A549 (cell line): Measurements from ENCODE around the gene SPAG7. TPM values are rescaled to one million over a fixed set of nuclear protein-coding genes. Genes with fewer than 3 reads are reported as not detected.
A peak's percentile ranks its signal among the peaks of the same experiment; 100 is the strongest.

Source experiments
- ATAC-seq, 2 experiments: fragments of 200-7000 bp in 1 of 2; fragments of >200 bp in 1 of 2; cut with Nextera tagmentation in 1 of 2; cut with Tn5 transposase in 1 of 2; 3 replicates each; pipeline versions ENCODE4 v1.8.0 to v1.9.1; 2018 to 2020; ENCODE audit warnings: mild to moderate bottlenecking in 1 of 2, moderate library complexity in 1 of 2
- CTCF ChIA-PET: fragments of 300-600 bp; sonication (Branson Sonifier 250); formaldehyde crosslinking; extraction: SDS; loops from one replicate; lab custom pipeline; 2021; ENCODE audit warnings: antibody characterized with exemption, inconsistent platforms; lab: Yijun Ruan, JAX
- POLR2A ChIA-PET: fragments of 350-600 bp; formaldehyde crosslinking; extraction: SDS; loops from one replicate; lab custom pipeline; 2021; ENCODE audit warnings: antibody characterized with exemption, inconsistent platforms; lab: Yijun Ruan, JAX
- DNase-seq, 2 experiments: peaks; one replicate each; pipeline versions ENCODE4 v3.0.0 to v3.0.0-alpha.2; 2011 to 2016; ENCODE audit warnings: low read depth in 1 of 2, low spot score in 1 of 2
- FAIRE-seq: peaks from 2 replicates; lab custom pipeline; 2011; peaks lifted over from hg19 to GRCh38; lab: Jason Lieb, UNC
- H3K27ac ChIP-seq, 2 experiments: fragments of >200 bp; sonication (Bioruptor Twin); formaldehyde crosslinking; 3 replicates each; pipeline ENCODE4 v1.5.1; 2016 to 2017
- H3K4me1 ChIP-seq: fragments of >200 bp; sonication (Bioruptor Twin); formaldehyde crosslinking; 3 replicates; pipeline ENCODE4 v1.6.1; 2016
- H3K4me2 ChIP-seq: fragments of >200 bp; sonication (Bioruptor Twin); formaldehyde crosslinking; 3 replicates; pipeline ENCODE4 v1.6.1; 2016
- H3K4me3 ChIP-seq: fragments of >200 bp; sonication (Bioruptor Twin); formaldehyde crosslinking; 3 replicates; pipeline ENCODE4 v1.5.1; 2016
- H3K9me3 ChIP-seq: fragments of >200 bp; sonication (Bioruptor Twin); formaldehyde crosslinking; 3 replicates; pipeline ENCODE4 v1.6.1; 2016
- BCL3 ChIP-seq: fragments of >200 bp; sonication (Bioruptor Twin); formaldehyde crosslinking; IDR thresholded peaks from 3 replicates; pipeline ENCODE4 v1.6.1; 2016
- CHD2 ChIP-seq: fragments of 150-350 bp; IDR thresholded peaks from 2 replicates; pipeline ENCODE4 v1.6.1; 2014; ENCODE audit warnings: low read length; ENCODE audit not compliant: partially characterized antibody
- CHD4 ChIP-seq: fragments of 200-600 bp; sonication (generic); IDR thresholded peaks from 2 replicates; pipeline ENCODE4 v1.6.1; 2016; ENCODE audit warnings: antibody characterized with exemption, mild to moderate bottlenecking, borderline replicate concordance
- EHMT2 ChIP-seq: fragments of 200-600 bp; sonication (generic); IDR thresholded peaks from 2 replicates; pipeline ENCODE4 v1.6.1; 2016; ENCODE audit warnings: antibody characterized with exemption, low read depth, mild to moderate bottlenecking, moderate library complexity
- ESRRA ChIP-seq: fragments of 150-350 bp; IDR thresholded peaks from 2 replicates; pipeline ENCODE4 v1.6.1; 2014; ENCODE audit warnings: mild to moderate bottlenecking, low read length, borderline replicate concordance
- FOXS1 ChIP-seq: fragments of 250-450 bp; sonication (Bioruptor Pico); IDR thresholded peaks from 2 replicates; pipeline ENCODE4 v1.5.0; 2020; ENCODE audit warnings: mild to moderate bottlenecking, moderate library complexity
- GATA3 ChIP-seq: IDR thresholded peaks from 2 replicates; pipeline ENCODE4 v1.6.1; 2012; ENCODE audit warnings: borderline replicate concordance
- HEYL ChIP-seq: fragments of 250-450 bp; sonication (Bioruptor Pico); IDR thresholded peaks from 2 replicates; pipeline ENCODE4 v1.8.0; 2021; ENCODE audit warnings: mild to moderate bottlenecking, moderate library complexity
- HOXA7 ChIP-seq: fragments of 250-450 bp; sonication (Bioruptor Pico); IDR thresholded peaks from 2 replicates; pipeline ENCODE4 v1.5.0; 2020; ENCODE audit warnings: mild to moderate bottlenecking, moderate library complexity
- HOXB5 ChIP-seq: fragments of 250-450 bp; sonication (Bioruptor Pico); IDR thresholded peaks from 2 replicates; pipeline ENCODE4 v1.5.0; 2020; ENCODE audit warnings: mild to moderate bottlenecking, moderate library complexity
- JUN ChIP-seq, 2 experiments: fragments of >200 bp; sonication (Bioruptor Twin); formaldehyde crosslinking; IDR thresholded peaks; 2 replicates in 1 of 2; 3 replicates in 1 of 2; pipeline ENCODE4 v1.6.1; 2016 to 2017
- JUNB ChIP-seq: fragments of >200 bp; sonication (Bioruptor Twin); formaldehyde crosslinking; IDR thresholded peaks from 2 replicates; pipeline ENCODE4 v1.6.1; 2016
- KDM1A ChIP-seq: fragments of 200-600 bp; sonication (generic); IDR thresholded peaks from 2 replicates; pipeline ENCODE4 v1.6.1; 2016; ENCODE audit warnings: low read depth, mild to moderate bottlenecking
- NFE2L2 ChIP-seq: fragments of 150-350 bp; conservative IDR thresholded peaks from 2 replicates; pipeline ENCODE4 v1.6.1; 2014; ENCODE audit warnings: low read length
- NR3C1 ChIP-seq: fragments of >200 bp; sonication (Bioruptor Twin); formaldehyde crosslinking; IDR thresholded peaks from 3 replicates; pipeline ENCODE4 v1.6.1; 2017
- PHF8 ChIP-seq: fragments of 200-600 bp; sonication (generic); IDR thresholded peaks from 2 replicates; pipeline ENCODE4 v1.6.1; 2016; ENCODE audit warnings: low read depth, mild to moderate bottlenecking, antibody characterized with exemption, moderate library complexity, borderline replicate concordance
- POLR2A ChIP-seq: IDR thresholded peaks from 2 replicates; pipeline ENCODE4 v1.6.1; 2012; ENCODE audit warnings: mild to moderate bottlenecking, low read length
- POLR2AphosphoS2 ChIP-seq: conservative IDR thresholded peaks from 2 replicates; pipeline ENCODE4 v1.6.1; 2012; ENCODE audit warnings: low read length, improper control_type of control experiment, inconsistent platforms
- RARB ChIP-seq: fragments of 250-450 bp; sonication (Bioruptor Pico); IDR thresholded peaks from 2 replicates; pipeline ENCODE4 v1.8.0; 2021; ENCODE audit warnings: mild to moderate bottlenecking, moderate library complexity
- RFX5 ChIP-seq: fragments of 450-650 bp; IDR thresholded peaks from 2 replicates; pipeline ENCODE4 v1.7.1; 2014; ENCODE audit warnings: antibody characterized with exemption, mild to moderate bottlenecking, moderate library complexity
- SREBF2 ChIP-seq: fragments of 450-650 bp; IDR thresholded peaks from 2 replicates; pipeline ENCODE4 v1.6.1; 2014; ENCODE audit warnings: mild to moderate bottlenecking, moderate library complexity
- TFCP2L1 ChIP-seq: fragments of 250-450 bp; sonication (Bioruptor Pico); IDR thresholded peaks from 2 replicates; pipeline ENCODE4 v1.5.0; 2021; ENCODE audit warnings: mild to moderate bottlenecking
- TP53 ChIP-seq: fragments of 250-450 bp; sonication (Bioruptor Pico); IDR thresholded peaks from 2 replicates; pipeline ENCODE4 v1.5.0; 2021; ENCODE audit warnings: mild to moderate bottlenecking, moderate library complexity
- ZNF302 ChIP-seq: fragments of 250-450 bp; sonication (Bioruptor Pico); IDR thresholded peaks from 2 replicates; pipeline ENCODE4 v1.9.0; 2021; ENCODE audit warnings: inconsistent platforms, mild to moderate bottlenecking, moderate library complexity
- WGBS: methylation state at CpG from one replicate; pipeline ENCODE4 v1.1.6; 2017; ENCODE audit errors: missing lambda C conversion rate; 5-methylcytosine and 5-hydroxymethylcytosine counted together
- polyA plus RNA-seq, 4 experiments: library from polyadenylated mRNA; depleted of rRNA in 3 of 4; stranded (reverse); fragments of >200 nt; fragmentation: RNase III in 1 of 4; extraction: RNeasy Plus Mini Kit Qiagen cat#74134 plus additional on column Dnase treatment in 1 of 4; gene quantifications; 2 replicates in 3 of 4; 3 replicates in 1 of 4; pipeline ENCODE4 v1.2.3, GENCODE V29; 2011 to 2017
- TF ChIP-seq, protein P1 (sequence below): fragments of 450-650 bp; IDR thresholded peaks from 2 replicates; pipeline ENCODE4 v1.6.1; 2014; ENCODE audit warnings: antibody characterized with exemption
- TF ChIP-seq, protein P2 (sequence below): fragments of 250-450 bp; sonication (Bioruptor Pico); IDR thresholded peaks from 2 replicates; pipeline ENCODE4 v1.5.0; 2021; ENCODE audit warnings: mild to moderate bottlenecking, moderate library complexity, borderline replicate concordance
- TF ChIP-seq, protein P3 (sequence below): fragments of 250-450 bp; sonication (Bioruptor Pico); IDR thresholded peaks from 2 replicates; pipeline ENCODE4 v1.5.0; 2020; ENCODE audit warnings: low read depth, mild to moderate bottlenecking, moderate library complexity
- TF ChIP-seq, protein P4 (sequence below): fragments of 150-350 bp; IDR thresholded peaks from 2 replicates; pipeline ENCODE4 v1.6.1; 2014; ENCODE audit warnings: low read depth, mild to moderate bottlenecking, low read length

Gene SPAG7
- polyA plus RNA-seq, 2 of the 4 experiments (the other 2 are of a cell fraction), result 94.9 to 102 TPM

DNA sequence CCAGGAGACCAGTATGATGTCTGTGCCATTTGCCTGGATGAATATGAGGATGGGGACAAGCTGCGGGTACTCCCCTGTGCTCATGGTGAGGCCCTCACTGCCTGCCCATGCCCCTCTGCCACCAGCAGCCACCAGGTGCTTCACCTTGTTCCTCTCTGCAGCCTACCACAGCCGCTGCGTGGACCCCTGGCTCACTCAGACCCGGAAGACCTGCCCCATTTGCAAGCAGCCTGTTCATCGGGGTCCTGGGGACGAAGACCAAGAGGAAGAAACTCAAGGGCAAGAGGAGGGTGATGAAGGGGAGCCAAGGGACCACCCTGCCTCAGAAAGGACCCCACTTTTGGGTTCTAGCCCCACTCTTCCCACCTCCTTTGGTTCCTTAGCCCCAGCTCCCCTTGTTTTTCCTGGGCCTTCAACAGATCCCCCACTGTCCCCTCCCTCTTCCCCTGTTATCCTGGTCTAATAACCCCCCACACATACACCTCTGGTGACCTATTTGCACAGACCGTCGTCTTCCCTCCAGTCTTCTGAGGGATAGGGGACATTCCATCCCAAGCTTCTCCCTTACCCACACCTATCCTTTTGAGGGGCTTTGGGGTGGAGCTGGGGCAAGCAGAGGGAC is 23.0 kb downstream of the SPAG7 start (continued):
- TF ChIP-seq RARB (CRISPR knock-in tag) (peak; percentile 86), RFX5 (no peak), SREBF2 (no peak), ZNF302 (CRISPR knock-in tag) (no peak), TP53 (peak; percentile 81), JUNB (no peak), ESRRA (0 out of 2 replicates have a peak, but pooled peaks have one; percentile 27)

DNA sequence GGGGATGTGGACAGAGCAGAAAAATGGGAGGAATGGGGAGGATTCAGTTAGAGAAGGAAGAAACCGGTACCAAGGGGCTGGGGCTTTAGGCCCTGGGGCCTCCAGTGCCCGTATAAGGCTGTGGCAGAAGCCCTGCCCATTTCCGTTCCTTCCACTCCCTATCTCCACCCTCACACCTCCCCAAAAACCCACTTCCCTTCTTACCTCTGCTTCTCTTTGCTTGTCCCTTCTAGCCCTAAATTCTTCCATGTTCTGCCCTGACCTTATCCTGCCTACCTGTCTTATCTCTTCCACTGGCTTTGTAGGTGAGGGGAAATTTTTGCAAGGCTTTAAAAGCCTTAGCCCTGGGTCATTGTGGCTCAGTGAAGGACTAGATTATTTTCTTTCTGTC is 23.5 kb downstream of the SPAG7 start:
- ChIA-PET POLR2A (interaction anchor here (5.3 kb wide), 1 partner anchor 23 kb away, joined by 67 read pairs; the partner anchor contains the start of gene SPAG7), CTCF (interaction anchor here (2.6 to 3.7 kb wide), 2 partner anchors 35 to 43 kb away, joined by 11 to 17 read pairs; partner anchors contain the start of gene CAMTA2)
- no peak for FAIRE-seq
- WGBS, result 63% methylated on average over 3 of the region's 3 CpGs
- Histone ChIP-seq H3K27ac (peak overlapping the region in 1 of 2 experiments; percentile 99; a peak in 3 of 6 replicates), H3K9me3 (no peaks in the 10 kb centered on the region), H3K4me1 (peaks cover 55% of the 10 kb centered on the region), H3K4me2 (peak overlapping the region; percentile 99), H3K4me3 (no peak overlapping the region)
- no peak for TF ChIP-seq PHF8
- TF ChIP-seq, protein P1, sequence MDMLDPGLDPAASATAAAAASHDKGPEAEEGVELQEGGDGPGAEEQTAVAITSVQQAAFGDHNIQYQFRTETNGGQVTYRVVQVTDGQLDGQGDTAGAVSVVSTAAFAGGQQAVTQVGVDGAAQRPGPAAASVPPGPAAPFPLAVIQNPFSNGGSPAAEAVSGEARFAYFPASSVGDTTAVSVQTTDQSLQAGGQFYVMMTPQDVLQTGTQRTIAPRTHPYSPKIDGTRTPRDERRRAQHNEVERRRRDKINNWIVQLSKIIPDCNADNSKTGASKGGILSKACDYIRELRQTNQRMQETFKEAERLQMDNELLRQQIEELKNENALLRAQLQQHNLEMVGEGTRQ, result no peak
- TF ChIP-seq RARB (CRISPR knock-in tag), result no peak; the same call in 1 of the 2 replicates
- 0 out of 2 replicates have a peak, but pooled peaks have one; percentile 10 for TF ChIP-seq GATA3
- no peak for TF ChIP-seq NR3C1
- TF ChIP-seq JUN (IDR thresholded peaks at IDR 0.05), result no peak
- TF ChIP-seq EHMT2, result no peak
- TF ChIP-seq, protein P2, sequence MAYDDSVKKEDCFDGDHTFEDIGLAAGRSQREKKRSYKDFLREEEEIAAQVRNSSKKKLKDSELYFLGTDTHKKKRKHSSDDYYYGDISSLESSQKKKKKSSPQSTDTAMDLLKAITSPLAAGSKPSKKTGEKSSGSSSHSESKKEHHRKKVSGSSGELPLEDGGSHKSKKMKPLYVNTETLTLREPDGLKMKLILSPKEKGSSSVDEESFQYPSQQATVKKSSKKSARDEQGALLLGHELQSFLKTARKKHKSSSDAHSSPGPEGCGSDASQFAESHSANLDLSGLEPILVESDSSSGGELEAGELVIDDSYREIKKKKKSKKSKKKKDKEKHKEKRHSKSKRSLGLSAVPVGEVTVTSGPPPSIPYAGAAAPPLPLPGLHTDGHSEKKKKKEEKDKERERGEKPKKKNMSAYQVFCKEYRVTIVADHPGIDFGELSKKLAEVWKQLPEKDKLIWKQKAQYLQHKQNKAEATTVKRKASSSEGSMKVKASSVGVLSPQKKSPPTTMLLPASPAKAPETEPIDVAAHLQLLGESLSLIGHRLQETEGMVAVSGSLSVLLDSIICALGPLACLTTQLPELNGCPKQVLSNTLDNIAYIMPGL, result no peak
- no peak for TF ChIP-seq KDM1A
- TF ChIP-seq JUNB, result no peak
- no peak for TF ChIP-seq NFE2L2
- peak; percentile 70 for TF ChIP-seq TFCP2L1 (CRISPR knock-in tag)
- TF ChIP-seq, protein P3, sequence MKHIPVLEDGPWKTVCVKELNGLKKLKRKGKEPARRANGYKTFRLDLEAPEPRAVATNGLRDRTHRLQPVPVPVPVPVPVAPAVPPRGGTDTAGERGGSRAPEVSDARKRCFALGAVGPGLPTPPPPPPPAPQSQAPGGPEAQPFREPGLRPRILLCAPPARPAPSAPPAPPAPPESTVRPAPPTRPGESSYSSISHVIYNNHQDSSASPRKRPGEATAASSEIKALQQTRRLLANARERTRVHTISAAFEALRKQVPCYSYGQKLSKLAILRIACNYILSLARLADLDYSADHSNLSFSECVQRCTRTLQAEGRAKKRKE (CRISPR knock-in tag), result no peak
- TF ChIP-seq CHD2, result no peak
- no peak for ATAC-seq
- no peak for DNase-seq

DNA sequence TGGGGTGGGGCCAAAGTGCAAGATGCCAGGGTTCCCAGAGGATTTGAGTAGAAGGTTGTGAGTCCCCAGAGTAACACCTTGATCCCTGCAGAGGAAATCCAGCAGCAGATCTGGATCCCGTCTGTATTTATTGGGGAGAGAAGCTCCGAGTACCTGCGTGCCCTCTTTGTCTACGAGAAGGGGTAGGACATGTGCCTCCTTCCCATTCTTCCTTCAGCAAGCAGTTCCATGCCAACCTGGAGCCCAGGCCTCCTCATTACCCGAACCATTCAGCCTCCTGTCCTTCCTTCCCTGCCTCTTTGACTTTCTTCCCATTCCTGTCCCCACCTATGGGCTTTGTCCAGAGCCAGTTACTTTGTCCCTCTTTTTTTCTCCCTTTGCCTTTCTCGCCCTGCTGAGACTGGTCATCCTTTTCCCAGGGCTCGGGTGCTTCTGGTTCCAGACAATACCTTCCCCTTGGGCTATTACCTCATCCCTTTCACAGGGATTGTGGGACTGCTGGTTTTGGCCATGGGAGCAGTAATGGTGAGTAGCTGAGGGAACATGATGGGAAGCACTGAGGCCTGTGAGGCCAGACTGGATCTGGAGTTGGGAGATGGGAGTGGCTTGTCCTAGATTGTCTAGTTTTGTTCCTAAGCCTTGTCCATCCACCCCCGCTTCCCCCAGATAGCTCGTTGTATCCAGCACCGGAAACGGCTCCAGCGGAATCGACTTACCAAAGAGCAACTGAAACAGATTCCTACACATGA is 24.7 kb downstream of the SPAG7 start:
- WGBS, result 85% methylated on average over 13 of the region's 13 CpGs
- DNase-seq (no peak), FAIRE-seq (no peak), ATAC-seq (no peak)
- H3K4me2 ChIP-seq, result 0 out of 3 replicates have a peak overlapping the region, but pooled peaks have one; percentile 1
- H3K27ac ChIP-seq, result 0 out of 6 replicates have a peak overlapping the region, but pooled peaks of 1 of the 2 experiments have one; percentile 5
- H3K4me1 ChIP-seq, result peaks cover 65% of the 10 kb centered on the region
- H3K9me3 ChIP-seq, result no peaks in the 10 kb centered on the region
- CTCF ChIA-PET, result interaction anchor here (1.2 to 2.6 kb wide), 5 partner anchors 34 to 45 kb away, joined by 3 to 11 read pairs (median 4); partner anchors contain the start of genes CAMTA2 and CHRNE
- POLR2A ChIA-PET, result interaction anchor here (1.5 kb wide), 1 partner anchor 25 kb away, joined by 3 read pairs; the partner anchor contains the start of gene SPAG7
- no peak overlapping the region for H3K4me3 ChIP-seq
- TF ChIP-seq FOXS1 (CRISPR knock-in tag) (no peak), JUNB (no peak), HEYL (no peak), TFCP2L1 (CRISPR knock-in tag) (peak; percentile 43; the same call in 1 of the 2 replicates), HOXA7 (peak; percentile 30; the same call in 1 of the 2 replicates), BCL3 (0 out of 3 replicates have a peak, but pooled peaks have one; percentile 20), RFX5 (no peak), CHD4 (no peak), NFE2L2 (no peak), HOXB5 (no peak), POLR2A (no peak), POLR2AphosphoS2 (no peak; the same call in 1 of the 2 replicates), CHD2 (no peak)
- TF ChIP-seq, protein P4, sequence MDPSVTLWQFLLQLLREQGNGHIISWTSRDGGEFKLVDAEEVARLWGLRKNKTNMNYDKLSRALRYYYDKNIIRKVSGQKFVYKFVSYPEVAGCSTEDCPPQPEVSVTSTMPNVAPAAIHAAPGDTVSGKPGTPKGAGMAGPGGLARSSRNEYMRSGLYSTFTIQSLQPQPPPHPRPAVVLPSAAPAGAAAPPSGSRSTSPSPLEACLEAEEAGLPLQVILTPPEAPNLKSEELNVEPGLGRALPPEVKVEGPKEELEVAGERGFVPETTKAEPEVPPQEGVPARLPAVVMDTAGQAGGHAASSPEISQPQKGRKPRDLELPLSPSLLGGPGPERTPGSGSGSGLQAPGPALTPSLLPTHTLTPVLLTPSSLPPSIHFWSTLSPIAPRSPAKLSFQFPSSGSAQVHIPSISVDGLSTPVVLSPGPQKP, result no peak
